ENCODE measurements around the gene BLMH. TPM values are rescaled to one million over a fixed set of nuclear protein-coding genes. Genes with fewer than 3 reads are reported as not detected.

The BLMH gene
- total and polyA plus RNA-seq, 8 donors = 5.4 to 32.4 (median 14.7) TPM; not detected in 1

DNA sequence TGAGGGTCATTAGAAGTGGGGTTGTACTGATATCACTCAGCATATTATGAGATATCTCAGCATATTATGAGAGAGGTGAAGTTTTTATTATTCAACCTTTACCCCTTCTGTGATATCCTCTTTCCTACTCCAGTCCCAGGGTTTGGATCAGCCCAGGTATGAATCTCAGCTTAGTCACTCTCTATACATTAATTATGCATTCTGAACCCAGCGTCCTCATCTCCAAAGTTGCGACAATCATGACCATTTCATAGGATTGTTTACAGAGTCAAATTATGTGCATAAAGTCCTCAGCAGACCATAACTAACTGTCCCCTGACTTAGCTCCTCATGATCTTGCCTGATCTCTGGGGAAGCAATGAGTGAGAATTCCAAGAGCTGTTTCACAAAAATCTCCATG, 20.5 kb upstream of the BLMH start:
- Histone ChIP-seq H3K27ac (no peak overlapping the region), H3K9me3 (no peaks in the 10 kb centered on the region), H3K27me3 (no peaks in the 10 kb centered on the region), H3K4me3 (no peak overlapping the region), H3K36me3 (no peaks in the 10 kb centered on the region), H3K4me1 (no peaks in the 10 kb centered on the region)
- WGBS, 5 donors = 50 to 72% (median 65%) methylated on average over 2 of the region's 2 CpGs
- no peak for DNase-seq
- TF ChIP-seq EP300 (IDR thresholded peaks at IDR 0.05) (no peak), CTCF (IDR thresholded peaks at IDR 0.05) (no peak), POLR2A (IDR thresholded peaks at IDR 0.05) (no peak), POLR2AphosphoS5 (IDR thresholded peaks at IDR 0.05) (no peak)
- intact Hi-C loops (cut with DNase I; ENCODE audit: low total_unique reads) = no loop called here

- no peak overlapping the region for H3K4me3 ChIP-seq
- no peaks in the 10 kb centered on the region for H3K4me1 ChIP-seq
- intact Hi-C loops (cut with DNase I; ENCODE audit: low total_unique reads) = no loop called here
- H3K27me3 ChIP-seq = no peaks in the 10 kb centered on the region
- H3K9me3 ChIP-seq = no peaks in the 10 kb centered on the region
- H3K36me3 ChIP-seq = no peaks in the 10 kb centered on the region
- H3K27ac ChIP-seq = no peak overlapping the region
- TF ChIP-seq EP300 (IDR thresholded peaks at IDR 0.05) = no peak
- TF ChIP-seq POLR2AphosphoS5 (IDR thresholded peaks at IDR 0.05) = no peak
- TF ChIP-seq POLR2A (IDR thresholded peaks at IDR 0.05) = no peak
- no peak for TF ChIP-seq CTCF (IDR thresholded peaks at IDR 0.05)
- 93 to 97% (median 96%) methylated on average over 2 of the region's 2 CpGs for WGBS, 5 donors
- DNase-seq = no peak
These were observed 18.8 kb upstream of the BLMH start for GRCh38 chr17:30310562-30310961.

GRCh38 chr17:30309591-30309990, 17.8 kb upstream of the BLMH start:
- no peaks in the 10 kb centered on the region for H3K9me3 ChIP-seq
- TF ChIP-seq CTCF (IDR thresholded peaks at IDR 0.05) (no peak), EP300 (IDR thresholded peaks at IDR 0.05) (no peak), POLR2A (IDR thresholded peaks at IDR 0.05) (no peak), POLR2AphosphoS5 (IDR thresholded peaks at IDR 0.05) (no peak)
- H3K36me3 ChIP-seq = no peaks in the 10 kb centered on the region
- WGBS, 5 donors = 87 to 96% (median 95%) methylated on average over 6 of the region's 6 CpGs
- no peak overlapping the region for H3K4me3 ChIP-seq
- H3K4me1 ChIP-seq = no peaks in the 10 kb centered on the region
- no peak overlapping the region for H3K27ac ChIP-seq
- intact Hi-C loops (cut with DNase I; ENCODE audit: low total_unique reads) = no loop called here
- DNase-seq = no peak
- no peaks in the 10 kb centered on the region for H3K27me3 ChIP-seq

GRCh38 chr17:30308406-30308805, 16.7 kb upstream of the BLMH start:
- intact Hi-C loops (cut with DNase I; ENCODE audit: low total_unique reads) = no loop called here
- no peaks in the 10 kb centered on the region for H3K36me3 ChIP-seq
- no peaks in the 10 kb centered on the region for H3K9me3 ChIP-seq
- no peak overlapping the region for H3K27ac ChIP-seq
- 63 to 81% (median 66%) methylated on average over 2 of the region's 2 CpGs for WGBS, 5 donors
- TF ChIP-seq EP300 (IDR thresholded peaks at IDR 0.05) (no peak), CTCF (IDR thresholded peaks at IDR 0.05) (no peak), POLR2A (IDR thresholded peaks at IDR 0.05) (no peak), POLR2AphosphoS5 (IDR thresholded peaks at IDR 0.05) (no peak)
- no peak for DNase-seq
- H3K4me1 ChIP-seq = no peaks in the 10 kb centered on the region
- H3K27me3 ChIP-seq = no peaks in the 10 kb centered on the region
- H3K4me3 ChIP-seq = no peak overlapping the region
